ENCODE measurements around the gene IL31RA. TPM values are rescaled to one million over a fixed set of nuclear protein-coding genes. Genes with fewer than 3 reads are reported as not detected.

Gene IL31RA
- total and polyA plus RNA-seq, 10 of the 15 experiments (the other 5 are each of a cell fraction or from before 2014, with no cell fraction given), result 0.03 to 0.31 (median 0.11) TPM; not detected in 2

DNA sequence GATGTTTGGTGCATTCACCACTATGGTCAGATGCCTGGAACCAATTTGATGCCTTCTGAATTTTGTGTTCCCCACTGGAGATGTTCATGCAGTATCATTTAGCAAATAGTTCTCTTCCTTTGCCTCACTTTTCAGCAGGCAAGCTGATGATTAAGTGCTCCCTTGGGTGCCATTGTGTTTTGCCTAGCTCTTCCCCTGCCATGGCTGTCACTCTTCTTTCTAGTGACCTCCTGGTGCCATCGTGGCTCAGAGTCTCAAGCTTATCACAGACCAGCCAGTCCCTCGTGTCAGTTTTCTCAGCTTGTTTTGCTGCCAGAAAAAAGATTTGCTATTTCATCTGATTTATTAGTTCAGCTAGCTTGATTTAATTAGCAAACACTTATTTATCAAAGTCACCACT lies 41.3 kb downstream of the IL31RA start (continued):
- TF ChIP-seq, protein P1, sequence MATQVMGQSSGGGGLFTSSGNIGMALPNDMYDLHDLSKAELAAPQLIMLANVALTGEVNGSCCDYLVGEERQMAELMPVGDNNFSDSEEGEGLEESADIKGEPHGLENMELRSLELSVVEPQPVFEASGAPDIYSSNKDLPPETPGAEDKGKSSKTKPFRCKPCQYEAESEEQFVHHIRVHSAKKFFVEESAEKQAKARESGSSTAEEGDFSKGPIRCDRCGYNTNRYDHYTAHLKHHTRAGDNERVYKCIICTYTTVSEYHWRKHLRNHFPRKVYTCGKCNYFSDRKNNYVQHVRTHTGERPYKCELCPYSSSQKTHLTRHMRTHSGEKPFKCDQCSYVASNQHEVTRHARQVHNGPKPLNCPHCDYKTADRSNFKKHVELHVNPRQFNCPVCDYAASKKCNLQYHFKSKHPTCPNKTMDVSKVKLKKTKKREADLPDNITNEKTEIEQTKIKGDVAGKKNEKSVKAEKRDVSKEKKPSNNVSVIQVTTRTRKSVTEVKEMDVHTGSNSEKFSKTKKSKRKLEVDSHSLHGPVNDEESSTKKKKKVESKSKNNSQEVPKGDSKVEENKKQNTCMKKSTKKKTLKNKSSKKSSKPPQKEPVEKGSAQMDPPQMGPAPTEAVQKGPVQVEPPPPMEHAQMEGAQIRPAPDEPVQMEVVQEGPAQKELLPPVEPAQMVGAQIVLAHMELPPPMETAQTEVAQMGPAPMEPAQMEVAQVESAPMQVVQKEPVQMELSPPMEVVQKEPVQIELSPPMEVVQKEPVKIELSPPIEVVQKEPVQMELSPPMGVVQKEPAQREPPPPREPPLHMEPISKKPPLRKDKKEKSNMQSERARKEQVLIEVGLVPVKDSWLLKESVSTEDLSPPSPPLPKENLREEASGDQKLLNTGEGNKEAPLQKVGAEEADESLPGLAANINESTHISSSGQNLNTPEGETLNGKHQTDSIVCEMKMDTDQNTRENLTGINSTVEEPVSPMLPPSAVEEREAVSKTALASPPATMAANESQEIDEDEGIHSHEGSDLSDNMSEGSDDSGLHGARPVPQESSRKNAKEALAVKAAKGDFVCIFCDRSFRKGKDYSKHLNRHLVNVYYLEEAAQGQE (IDR thresholded peaks at IDR 0.05; ENCODE audit: low read depth, low read length), result no peak
- no peak for TF ChIP-seq ETV6 (conservative IDR thresholded peaks at IDR 0.05 in 1 of 2, IDR thresholded peaks at IDR 0.05 in 1 of 2; ENCODE audit: borderline replicate concordance in 1 of 2, low read depth in 1 of 2)
- TF ChIP-seq, protein P2, sequence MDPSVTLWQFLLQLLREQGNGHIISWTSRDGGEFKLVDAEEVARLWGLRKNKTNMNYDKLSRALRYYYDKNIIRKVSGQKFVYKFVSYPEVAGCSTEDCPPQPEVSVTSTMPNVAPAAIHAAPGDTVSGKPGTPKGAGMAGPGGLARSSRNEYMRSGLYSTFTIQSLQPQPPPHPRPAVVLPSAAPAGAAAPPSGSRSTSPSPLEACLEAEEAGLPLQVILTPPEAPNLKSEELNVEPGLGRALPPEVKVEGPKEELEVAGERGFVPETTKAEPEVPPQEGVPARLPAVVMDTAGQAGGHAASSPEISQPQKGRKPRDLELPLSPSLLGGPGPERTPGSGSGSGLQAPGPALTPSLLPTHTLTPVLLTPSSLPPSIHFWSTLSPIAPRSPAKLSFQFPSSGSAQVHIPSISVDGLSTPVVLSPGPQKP (IDR thresholded peaks at IDR 0.05; ENCODE audit: low read depth, low read length), result no peak
- TF ChIP-seq TARDBP (IDR thresholded peaks at IDR 0.05; ENCODE audit: borderline replicate concordance), result no peak
- no peak for TF ChIP-seq RELA (IDR thresholded peaks at IDR 0.05; ENCODE audit: borderline replicate concordance, partially characterized antibody)
- TF ChIP-seq, protein P3, sequence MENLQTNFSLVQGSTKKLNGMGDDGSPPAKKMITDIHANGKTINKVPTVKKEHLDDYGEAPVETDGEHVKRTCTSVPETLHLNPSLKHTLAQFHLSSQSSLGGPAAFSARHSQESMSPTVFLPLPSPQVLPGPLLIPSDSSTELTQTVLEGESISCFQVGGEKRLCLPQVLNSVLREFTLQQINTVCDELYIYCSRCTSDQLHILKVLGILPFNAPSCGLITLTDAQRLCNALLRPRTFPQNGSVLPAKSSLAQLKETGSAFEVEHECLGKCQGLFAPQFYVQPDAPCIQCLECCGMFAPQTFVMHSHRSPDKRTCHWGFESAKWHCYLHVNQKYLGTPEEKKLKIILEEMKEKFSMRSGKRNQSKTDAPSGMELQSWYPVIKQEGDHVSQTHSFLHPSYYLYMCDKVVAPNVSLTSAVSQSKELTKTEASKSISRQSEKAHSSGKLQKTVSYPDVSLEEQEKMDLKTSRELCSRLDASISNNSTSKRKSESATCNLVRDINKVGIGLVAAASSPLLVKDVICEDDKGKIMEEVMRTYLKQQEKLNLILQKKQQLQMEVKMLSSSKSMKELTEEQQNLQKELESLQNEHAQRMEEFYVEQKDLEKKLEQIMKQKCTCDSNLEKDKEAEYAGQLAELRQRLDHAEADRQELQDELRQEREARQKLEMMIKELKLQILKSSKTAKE (IDR thresholded peaks at IDR 0.05; ENCODE audit: low read depth, poor library complexity, severe bottlenecking), result no peak
- no peak for TF ChIP-seq SP1 (IDR thresholded peaks at IDR 0.05; ENCODE audit: low read depth, low read length)
- TF ChIP-seq MEF2B (IDR thresholded peaks at IDR 0.05; ENCODE audit: partially characterized antibody, poor library complexity, severe bottlenecking), result no peak

Data from GM12878 (cell line).